Dermis lymphatic vessel endothelial cell (primary cell): ENCODE data around the gene GTF2H4. TPM values are rescaled to one million over a fixed set of nuclear protein-coding genes. Genes with fewer than 3 reads are reported as not detected.

ENCODE experiments used
- total RNA-seq: library from RNA; depleted of rRNA; stranded (reverse); fragments of >200 nt; gene quantifications from 2 replicates; pipeline ENCODE4 v1.2.1, GENCODE V29; 2014

The GTF2H4 gene
- 10.4 and 12.7 TPM in 2 replicates for total RNA-seq

DNA sequence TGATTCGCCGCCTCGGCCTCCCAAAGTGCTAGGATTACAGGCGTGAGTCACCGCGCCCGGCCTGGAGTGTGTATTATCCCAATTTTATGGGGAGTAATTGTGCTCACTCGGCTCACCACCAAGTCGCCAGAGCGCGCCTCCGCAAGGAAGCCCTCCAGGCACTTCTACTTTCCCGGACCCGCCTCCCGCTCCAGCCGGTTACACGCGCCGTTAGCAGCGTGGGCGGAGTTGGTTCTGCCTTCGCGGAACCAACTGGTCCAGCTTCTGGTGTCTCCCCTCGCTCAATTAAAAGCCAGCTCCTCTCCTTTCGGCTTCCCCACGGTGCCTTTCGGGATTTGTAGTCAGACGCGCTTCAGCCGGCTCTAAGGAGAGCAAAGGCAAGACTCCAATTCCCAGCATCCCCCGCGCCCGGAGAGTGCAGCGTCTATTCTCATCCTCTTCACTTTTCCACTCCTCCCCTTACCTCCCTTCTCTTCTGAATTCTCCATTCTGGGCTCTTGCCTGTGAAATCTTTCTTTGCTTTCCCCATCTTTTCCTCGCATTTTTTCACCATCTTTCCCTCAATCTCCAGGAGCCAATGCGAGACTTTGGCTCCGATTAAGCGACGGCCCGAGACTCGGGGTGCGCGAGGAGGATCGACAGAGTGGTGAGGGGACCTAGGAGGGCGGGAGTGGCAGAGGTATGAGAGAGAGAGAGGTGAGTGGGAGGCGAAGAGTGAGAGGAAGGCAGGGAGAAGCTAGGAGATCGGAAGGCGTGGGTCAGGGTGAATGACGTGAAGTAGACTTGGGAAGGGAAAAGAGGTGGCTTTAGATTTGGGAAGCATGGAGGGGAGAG, at the start of gene GTF2H4:
GTF2H4 (plus strand) TSS at position 450 of the 834 bp plus-strand sequence.

GRCh38 chr6:30883685-30884520, 24.1 kb upstream of the GTF2H4 start, which contains the start of gene DDR1:
Gene DDR1, plus strand, starts transcription at chr6:30884519. Its CDS starts 4,211 bp downstream, at chr6:30888730.

GRCh38 chr6:30914076-30914853, 6.3 kb downstream of the GTF2H4 start, which contains the start of gene VARS2:
Gene VARS2, plus strand, starts transcription at chr6:30914238. Its CDS starts 599 bp downstream, at chr6:30914837.

GRCh38 chr6:30931969-30932645, 24.1 kb downstream of the GTF2H4 start, which contains the start of gene SFTA2:
Gene SFTA2, minus strand, starts transcription at chr6:30932170. Its CDS starts 74 bp downstream, at chr6:30932096.

DNA sequence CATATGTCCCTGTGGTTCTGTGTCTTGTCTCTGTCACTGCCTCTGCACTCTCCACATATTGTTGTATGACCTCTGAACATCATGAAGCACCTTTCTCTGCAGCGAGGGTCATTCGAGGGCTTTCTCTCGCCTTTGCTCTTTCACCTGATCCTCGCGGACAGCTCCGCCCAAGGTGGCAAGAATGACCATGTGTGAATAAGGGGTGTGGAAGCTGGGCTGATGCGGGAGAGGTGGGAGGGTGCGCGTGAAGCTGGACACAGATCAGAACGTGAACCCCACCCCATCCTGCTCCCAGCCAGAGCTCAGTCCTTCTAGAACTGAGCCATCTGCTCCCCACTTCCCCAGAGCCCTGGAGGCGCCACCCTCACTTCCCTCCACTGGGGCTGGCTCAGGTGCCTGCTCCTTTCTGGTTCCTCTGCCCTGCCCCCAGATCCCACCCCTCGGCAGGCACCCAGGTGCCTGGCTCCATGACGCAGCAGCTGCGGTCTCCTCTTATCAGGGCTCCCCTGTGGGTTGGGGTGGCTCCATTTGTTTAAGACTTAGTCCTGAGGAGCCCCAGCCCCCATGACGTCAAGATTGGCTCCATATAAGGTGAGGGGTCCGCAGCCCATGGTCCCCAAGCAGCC, 32.5 kb downstream of the GTF2H4 start, which contains the start of gene MUCL3:
MUCL3 (plus strand) TSS at position 613 of the 626 bp plus-strand sequence. CDS start 27 bp downstream, outside the sequence.

Other genes with a start within 250 kb of the GTF2H4 start
- gene DHX16, start 235.2 kb upstream of the GTF2H4 start, total RNA-seq, result 29.4 and 32.2 TPM in 2 replicates
- 21.8 and 34.0 TPM in 2 replicates for gene PPP1R18, start 221.6 kb upstream of the GTF2H4 start, total RNA-seq
- 0.86 and 0.98 TPM in 2 replicates for gene NRM, start 217.2 kb upstream of the GTF2H4 start, total RNA-seq
- 4.8 and 5.3 TPM in 2 replicates for gene MDC1, start 190.9 kb upstream of the GTF2H4 start, total RNA-seq
- 208 and 236 TPM in 2 replicates for gene TUBB, start 187.9 kb upstream of the GTF2H4 start, total RNA-seq
- 71.3 and 91.2 TPM in 2 replicates for gene FLOT1, start 165.5 kb upstream of the GTF2H4 start, total RNA-seq
- 39.7 and 82.2 TPM in 2 replicates for gene IER3, start 163.7 kb upstream of the GTF2H4 start, total RNA-seq
- gene DDR1, start 23.7 kb upstream of the GTF2H4 start, total RNA-seq, result 4.8 and 5.7 TPM in 2 replicates
- 9.6 and 11.0 TPM in 2 replicates for gene VARS2, start 6.0 kb downstream of the GTF2H4 start, total RNA-seq
- gene SFTA2, start 24.0 kb downstream of the GTF2H4 start, total RNA-seq, result not detected in 2 replicates
- gene MUCL3, start 32.8 kb downstream of the GTF2H4 start, total RNA-seq, result not detected in 2 replicates
- gene MUC21, start 75.5 kb downstream of the GTF2H4 start, total RNA-seq, result not detected in 2 replicates
- not detected in 2 replicates for gene MUC22, start 102.3 kb downstream of the GTF2H4 start, total RNA-seq
- not detected in 2 replicates for gene C6orf15, start 204.4 kb downstream of the GTF2H4 start, total RNA-seq
- 3.7 and 4.0 TPM in 2 replicates for gene PSORS1C1, start 206.6 kb downstream of the GTF2H4 start, total RNA-seq
- under 0.01 TPM in 1 of 2 replicates, not detected in the other for gene CDSN, start 212.2 kb downstream of the GTF2H4 start, total RNA-seq
- gene PSORS1C2, start 230.9 kb downstream of the GTF2H4 start, total RNA-seq, result not detected in 2 replicates
- gene CCHCR1, start 249.6 kb downstream of the GTF2H4 start, total RNA-seq, result 9.3 and 9.6 TPM in 2 replicates